ENCODE results near the gene NFX1.
"Not testable (repeated sequence)": the region's sequence is repeated elsewhere in the genome, so short reads cannot be mapped to it uniquely, and the experiment has no call there.

Gene NFX1

GRCh38 chr9:33311953-33312352 is 21.6 kb downstream of the NFX1 start:
- no peak for DNase-seq

GRCh38 chr9:33315371-33315770 is 25.1 kb downstream of the NFX1 start:
- DNase-seq: no peak

GRCh38 chr9:33317136-33317535 is 26.8 kb downstream of the NFX1 start:
- not testable (repeated sequence) for DNase-seq

- no peak for DNase-seq
Observed at GRCh38 chr9:33318225-33318624, 27.9 kb downstream of the NFX1 start.

GRCh38 chr9:33318781-33319180 is 28.5 kb downstream of the NFX1 start:
- DNase-seq: no peak

- DNase-seq: no peak
Observed at GRCh38 chr9:33320230-33320567, 29.9 kb downstream of the NFX1 start.

- peak; percentile 62 for DNase-seq
Observed at GRCh38 chr9:33320568-33321261, 30.4 kb downstream of the NFX1 start.

GRCh38 chr9:33329117-33329563 is 38.8 kb downstream of the NFX1 start:
- no peak for DNase-seq

- DNase-seq: no peak
Observed at GRCh38 chr9:33329979-33330378, 39.7 kb downstream of the NFX1 start.

- no peak for DNase-seq
Observed at GRCh38 chr9:33331377-33331891, 41.1 kb downstream of the NFX1 start.

- DNase-seq: no peak
Observed at GRCh38 chr9:33332011-33332410, 41.7 kb downstream of the NFX1 start.

- DNase-seq: not testable (repeated sequence)
Observed at GRCh38 chr9:33332956-33333355, 42.6 kb downstream of the NFX1 start.

- DNase-seq: no peak
Observed at GRCh38 chr9:33340186-33340585, 49.9 kb downstream of the NFX1 start.

GRCh38 chr9:33341182-33341581 is 50.9 kb downstream of the NFX1 start:
- no peak for DNase-seq

GRCh38 chr9:33344145-33344544 is 53.8 kb downstream of the NFX1 start:
- no peak for DNase-seq

- no peak for DNase-seq
Observed at GRCh38 chr9:33346564-33346963, 56.2 kb downstream of the NFX1 start.

- no peak for DNase-seq
Observed at GRCh38 chr9:33348998-33349397, 58.7 kb downstream of the NFX1 start.

- no peak for DNase-seq
Observed at GRCh38 chr9:33349743-33350142, 59.4 kb downstream of the NFX1 start.

- DNase-seq: no peak
Observed at GRCh38 chr9:33350310-33350709, 60.0 kb downstream of the NFX1 start.

GRCh38 chr9:33351547-33351946 is 61.2 kb downstream of the NFX1 start:
- DNase-seq: no peak

- no peak for DNase-seq
Observed at GRCh38 chr9:33354651-33355211, 64.4 kb downstream of the NFX1 start.

- DNase-seq: no peak
Observed at GRCh38 chr9:33355933-33356332, 65.6 kb downstream of the NFX1 start.

- DNase-seq: not testable (repeated sequence)
Observed at GRCh38 chr9:33358641-33359040, 68.3 kb downstream of the NFX1 start.

GRCh38 chr9:33364127-33364526 is 73.8 kb downstream of the NFX1 start:
- DNase-seq: no peak

- DNase-seq: not testable (repeated sequence)
Observed at GRCh38 chr9:33364814-33365213, 74.5 kb downstream of the NFX1 start.
